ENCODE data around the gene COA5. TPM values are rescaled to one million over a fixed set of nuclear protein-coding genes. Genes with fewer than 3 reads are reported as not detected.

Gene COA5, protein sequence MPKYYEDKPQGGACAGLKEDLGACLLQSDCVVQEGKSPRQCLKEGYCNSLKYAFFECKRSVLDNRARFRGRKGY
- total RNA-seq: 20.7 and 23.3 TPM in 2 replicates

DNA sequence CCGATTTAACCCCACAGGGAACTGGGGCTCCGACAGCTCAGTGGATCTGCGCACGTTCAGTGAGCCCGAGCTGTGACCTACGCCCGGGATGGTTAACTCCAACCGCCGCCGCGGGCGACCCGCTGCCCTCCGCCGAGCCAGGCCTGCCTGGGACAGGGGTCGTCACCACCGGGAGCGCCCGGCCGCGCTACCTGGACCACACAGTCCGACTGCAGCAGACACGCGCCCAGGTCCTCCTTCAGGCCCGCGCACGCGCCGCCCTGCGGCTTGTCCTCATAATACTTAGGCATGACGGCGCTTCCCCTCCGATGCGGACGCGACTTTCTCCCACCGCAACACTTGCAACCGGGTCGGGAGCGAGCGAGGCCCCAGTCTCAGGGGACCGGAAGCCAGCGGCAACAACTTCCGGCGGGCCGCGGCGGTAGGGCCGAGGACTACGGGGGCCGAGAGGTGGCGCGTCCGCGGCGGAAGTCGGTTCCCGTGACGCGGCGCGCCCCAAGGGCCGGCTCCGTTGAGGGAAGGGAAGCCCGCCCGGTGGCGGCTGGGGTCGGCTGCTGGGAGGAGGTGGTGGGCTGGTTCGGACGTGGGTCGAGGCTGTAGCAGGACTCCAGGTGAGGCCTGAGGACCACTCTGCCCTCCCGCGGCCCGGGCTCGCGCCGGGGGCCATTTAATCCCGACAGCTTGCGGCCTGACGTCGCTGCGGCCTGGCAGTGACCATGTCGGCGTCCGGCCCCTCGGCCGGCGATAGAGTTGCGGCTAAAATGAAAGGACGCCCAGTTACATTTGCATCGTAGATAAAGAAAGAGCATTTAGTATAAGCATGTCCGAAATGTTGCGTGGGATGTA lies at the start of gene COA5, which contains the start of gene UNC50:
COA5 (minus strand) TSS at position 397 of the 846 bp plus-strand sequence; CDS start at position 290, 107 bp downstream.
UNC50 (plus strand) TSS at position 474 of the 846 bp plus-strand sequence. CDS start 1,171 bp downstream, outside the sequence.
- intact Hi-C loops (cut with micrococcal nuclease): loop anchor here (1.0 to 10.0 kb wide), 13 partner anchors 26 to 896 kb away; partner anchors contain the start of genes C2orf15, EIF5B, INPP4A and LIPT1

DNA sequence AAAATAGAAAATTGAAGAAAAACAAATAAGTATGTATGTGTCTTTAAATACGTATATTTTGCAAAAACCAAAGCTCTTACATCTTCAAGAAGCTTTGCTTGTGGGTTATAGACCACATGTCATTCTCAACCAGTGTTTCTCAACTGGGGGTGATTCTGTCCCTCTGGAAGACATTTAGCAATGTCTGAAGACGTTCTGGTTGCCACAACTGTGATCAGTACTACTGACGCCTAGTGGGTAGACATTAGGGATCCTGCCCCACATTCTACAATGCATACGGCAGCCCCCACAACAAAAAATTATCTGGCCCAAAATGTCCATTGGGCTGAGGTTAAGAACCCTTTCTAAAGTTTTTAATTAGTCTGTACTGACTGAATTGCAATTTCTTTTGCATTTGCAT lies 48.5 kb upstream of the COA5 start:
- intact Hi-C loops (cut with micrococcal nuclease): loop anchor here (1.0 to 5.0 kb wide), 3 partner anchors 8 to 659 kb away; partner anchors contain the start of gene TMEM131

DNA sequence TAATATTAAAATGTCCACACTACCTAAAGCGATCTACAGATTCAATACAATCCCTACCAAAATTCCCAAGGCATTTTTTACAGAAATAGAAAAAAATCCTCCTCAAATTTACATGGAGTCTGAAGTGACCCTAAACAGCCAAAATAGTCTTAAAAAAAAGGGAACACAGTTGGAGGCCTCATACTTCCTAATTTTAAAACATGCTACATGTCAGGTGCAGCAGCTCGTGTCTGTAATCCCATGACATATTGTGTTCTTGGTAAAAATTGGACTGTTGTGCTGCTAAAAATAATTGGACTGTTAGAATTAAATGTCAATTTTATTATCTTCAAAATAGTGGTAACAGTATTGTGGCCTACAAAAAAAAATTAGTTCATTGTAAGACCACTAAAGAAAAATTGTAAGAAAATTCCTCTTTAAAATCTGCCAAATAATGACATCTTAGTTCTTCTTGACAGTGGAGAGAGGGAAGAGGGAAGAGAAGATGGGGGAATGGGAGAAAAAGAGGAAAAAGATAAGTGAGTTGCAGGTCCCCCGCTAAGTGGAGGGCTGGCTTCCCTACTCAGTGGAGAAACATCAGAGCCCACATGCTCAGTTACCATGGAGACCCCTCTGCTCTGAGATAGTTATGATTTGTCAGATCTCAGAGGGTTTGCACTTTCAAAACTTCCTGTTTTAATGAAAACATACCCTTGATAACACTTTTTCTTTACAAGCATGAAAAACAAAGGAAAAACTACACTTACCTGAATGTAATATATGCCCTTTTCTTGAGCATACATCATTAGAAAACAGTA lies 46.6 kb upstream of the COA5 start:
- intact Hi-C loops (cut with micrococcal nuclease): loop anchor here (5.0 kb wide), 2 partner anchors 198 to 658 kb away; partner anchors contain the start of gene TMEM131

DNA sequence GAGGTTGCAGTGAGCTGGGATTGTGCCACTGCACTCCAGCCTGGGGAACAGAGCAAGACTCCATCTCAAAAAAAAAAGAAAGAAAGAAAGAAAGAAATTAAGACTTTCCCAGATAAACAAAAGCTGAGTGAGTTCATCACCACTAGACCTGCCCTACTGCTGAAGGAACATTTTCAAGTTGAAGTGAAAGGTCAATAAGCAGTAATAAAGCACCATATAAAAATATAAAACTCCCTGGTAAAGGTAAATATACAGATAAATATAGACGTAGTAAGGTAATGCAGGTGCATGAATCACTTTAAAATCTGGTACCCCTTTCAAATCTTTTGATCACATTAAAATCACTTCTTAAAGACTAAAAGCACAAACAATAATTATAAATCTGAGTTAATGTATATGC lies 42.7 kb upstream of the COA5 start:
- intact Hi-C loops (cut with micrococcal nuclease): no loop called here

DNA sequence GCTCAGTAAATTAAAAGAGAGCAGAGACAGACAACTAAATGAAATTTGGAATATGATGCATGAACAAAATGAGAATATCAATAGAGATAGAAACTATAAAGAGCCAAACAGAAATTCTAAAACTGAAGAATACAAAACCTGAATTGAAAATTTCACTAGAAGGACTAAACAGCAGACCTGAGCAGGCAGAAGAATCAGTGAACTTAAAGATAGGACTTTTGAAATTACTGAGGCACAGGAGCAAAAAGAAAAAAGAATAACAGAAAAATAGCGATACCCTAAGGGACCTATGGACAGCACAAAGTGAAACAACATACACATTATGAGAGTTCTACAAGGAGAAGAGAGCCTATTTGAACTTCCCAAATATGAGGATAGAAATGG lies 41.7 kb upstream of the COA5 start:
- intact Hi-C loops (cut with micrococcal nuclease): loop anchor here (1.0 to 10.0 kb wide), 12 partner anchors 9 to 840 kb away; partner anchors contain the start of genes CRACDL, LIPT1, REV1 and TSGA10

DNA sequence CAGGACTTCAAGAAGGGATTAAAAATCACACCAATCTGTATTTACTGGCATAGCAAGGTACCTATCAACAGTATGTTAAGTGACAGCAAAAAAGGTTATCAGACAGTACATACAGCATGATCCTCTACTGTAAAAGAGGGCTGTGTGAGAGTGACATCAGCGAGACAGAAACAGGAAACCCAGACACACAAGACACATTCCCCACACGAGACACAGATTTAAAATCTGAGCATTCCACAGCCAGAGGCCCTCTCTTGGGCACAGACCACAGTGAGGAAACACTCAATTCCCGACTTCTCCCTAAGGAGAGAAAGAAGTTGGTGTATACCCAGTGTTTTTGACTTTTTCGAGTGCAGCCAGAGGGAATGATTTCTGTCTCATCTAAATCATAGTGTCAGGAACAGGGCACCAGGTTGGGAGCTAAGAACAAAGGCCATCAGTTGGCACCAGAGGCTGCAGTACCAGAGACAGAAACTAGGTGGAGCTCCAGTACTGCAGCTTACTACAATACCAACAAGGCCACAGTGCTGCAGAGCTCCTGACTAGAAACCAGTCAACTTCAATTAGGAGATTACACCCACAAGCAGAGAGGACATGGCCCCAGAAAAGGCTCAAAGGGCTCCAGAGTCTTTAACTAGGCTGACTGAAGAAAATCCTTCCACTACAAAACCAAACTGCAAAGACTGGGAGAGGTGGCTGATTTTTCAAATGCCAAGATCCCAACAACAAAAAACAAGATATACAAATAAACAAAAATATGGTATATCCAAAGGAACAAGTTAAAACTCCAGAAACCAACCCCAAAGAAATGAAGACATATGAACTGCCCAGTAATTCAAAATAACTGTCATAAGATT lies 41.1 kb upstream of the COA5 start:
- intact Hi-C loops (cut with micrococcal nuclease): loop anchor here (1.0 to 10.0 kb wide), 12 partner anchors 10 to 841 kb away; partner anchors contain the start of genes CRACDL, LIPT1, REV1 and TSGA10

DNA sequence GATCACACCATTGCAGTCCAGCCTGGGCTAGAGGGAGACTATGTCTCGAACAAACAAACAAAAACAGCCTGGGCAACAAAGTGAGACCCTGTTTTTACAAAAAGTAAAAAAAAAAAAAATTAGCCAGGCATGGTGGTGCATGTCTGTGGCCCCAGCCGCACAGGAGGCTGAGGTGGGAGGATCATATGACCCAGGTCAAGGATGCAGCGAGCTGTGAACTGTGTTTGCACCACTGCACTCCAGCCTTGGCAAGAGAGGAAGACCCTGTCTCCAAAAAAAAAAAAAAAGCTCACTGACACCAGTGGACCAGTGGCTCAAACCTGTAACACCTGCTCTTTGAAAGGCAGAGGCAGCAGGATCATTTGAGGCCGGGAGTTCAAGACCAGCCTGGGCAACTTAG lies 40.1 kb upstream of the COA5 start:
- intact Hi-C loops (cut with micrococcal nuclease): loop anchor here (2.0 to 10.0 kb wide), 3 partner anchors 286 to 530 kb away; partner anchors contain the start of genes CRACDL, LIPT1 and TSGA10

DNA sequence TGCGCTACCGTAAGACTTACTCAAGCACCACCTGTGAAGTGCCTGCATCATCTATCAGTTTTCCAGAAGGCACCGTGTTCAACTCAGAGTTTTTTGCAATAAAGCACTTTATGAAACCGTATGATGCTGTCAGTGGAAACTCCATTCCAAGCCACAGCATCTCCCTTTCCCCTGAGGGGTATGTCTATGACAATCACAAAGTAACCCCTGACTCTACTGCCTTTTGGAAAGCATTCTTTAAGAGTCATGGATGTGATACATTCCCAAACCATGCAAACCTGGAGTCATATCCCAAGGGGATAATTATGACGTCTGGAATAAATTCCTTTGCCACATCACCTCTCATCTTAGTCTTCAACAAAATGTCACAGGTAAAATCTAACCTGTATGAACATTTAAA lies 39.3 kb upstream of the COA5 start:
- intact Hi-C loops (cut with micrococcal nuclease): loop anchor here (2.0 to 10.0 kb wide), 3 partner anchors 287 to 531 kb away; partner anchors contain the start of genes CRACDL, LIPT1 and TSGA10

DNA sequence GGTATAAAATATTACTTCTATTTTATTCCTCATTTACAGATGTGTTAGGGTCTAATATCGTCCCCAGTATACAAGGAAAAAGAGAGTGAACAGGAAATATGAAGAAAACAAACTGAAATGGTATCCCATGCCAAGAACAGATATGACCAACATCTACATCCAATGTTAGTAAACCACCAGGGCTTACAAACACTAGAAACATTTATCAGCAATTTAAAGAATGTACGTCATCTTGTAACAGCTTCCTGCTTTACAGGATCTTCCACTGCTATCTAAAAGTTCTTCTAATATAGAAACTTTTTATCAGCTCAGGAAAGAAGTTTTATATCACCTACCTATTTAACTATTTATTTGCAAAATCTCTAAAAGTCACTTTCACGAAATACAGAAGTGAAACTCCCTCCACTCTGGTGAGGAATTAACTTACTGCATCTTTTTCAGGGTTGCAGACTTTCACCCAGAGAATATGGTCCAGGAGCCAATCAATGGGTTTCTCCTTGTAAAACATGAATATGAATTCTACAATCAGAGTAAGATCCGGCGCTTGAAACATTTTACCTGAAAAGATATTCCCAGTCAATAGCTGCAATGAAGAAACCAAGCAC lies 35.3 kb upstream of the COA5 start:
- intact Hi-C loops (cut with micrococcal nuclease): loop anchor here (10.0 kb wide), 1 partner anchor 291 kb away; the partner anchor contains the start of gene CRACDL

DNA sequence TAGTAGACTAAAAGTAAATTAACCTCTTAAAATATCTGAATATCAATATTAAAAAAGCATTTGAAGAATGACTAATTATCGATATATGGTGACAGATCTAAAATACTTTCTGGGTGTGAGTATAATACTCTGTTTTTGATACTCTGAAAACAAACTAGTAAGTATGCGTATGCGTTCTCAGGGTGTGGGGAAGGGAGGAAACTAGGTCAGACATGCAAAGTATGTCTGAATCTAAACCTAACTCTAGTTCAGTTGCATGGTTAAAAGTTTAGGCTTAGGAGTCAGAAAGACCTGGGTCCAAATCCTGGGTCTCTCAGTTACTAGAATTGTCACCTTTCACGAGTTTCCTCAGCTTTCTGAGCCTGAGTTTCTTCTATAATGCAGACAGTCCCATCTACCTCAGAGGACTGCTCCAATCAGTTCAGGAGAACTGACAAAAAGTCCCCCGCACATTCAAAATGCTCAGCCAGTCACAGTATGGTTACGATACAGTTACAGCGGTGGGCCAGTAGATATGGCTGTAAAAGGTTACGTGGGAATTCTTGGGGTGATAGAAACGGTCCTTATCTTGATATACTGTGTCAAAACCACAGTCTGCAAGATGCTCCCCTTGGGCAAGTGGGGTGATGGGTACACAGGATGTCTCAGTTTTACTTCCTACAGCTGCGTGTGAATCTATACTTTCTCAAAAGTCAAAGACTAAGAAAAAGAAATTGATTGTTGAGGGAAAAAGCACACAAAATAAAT lies 29.3 kb upstream of the COA5 start:
- intact Hi-C loops (cut with micrococcal nuclease): no loop called here

DNA sequence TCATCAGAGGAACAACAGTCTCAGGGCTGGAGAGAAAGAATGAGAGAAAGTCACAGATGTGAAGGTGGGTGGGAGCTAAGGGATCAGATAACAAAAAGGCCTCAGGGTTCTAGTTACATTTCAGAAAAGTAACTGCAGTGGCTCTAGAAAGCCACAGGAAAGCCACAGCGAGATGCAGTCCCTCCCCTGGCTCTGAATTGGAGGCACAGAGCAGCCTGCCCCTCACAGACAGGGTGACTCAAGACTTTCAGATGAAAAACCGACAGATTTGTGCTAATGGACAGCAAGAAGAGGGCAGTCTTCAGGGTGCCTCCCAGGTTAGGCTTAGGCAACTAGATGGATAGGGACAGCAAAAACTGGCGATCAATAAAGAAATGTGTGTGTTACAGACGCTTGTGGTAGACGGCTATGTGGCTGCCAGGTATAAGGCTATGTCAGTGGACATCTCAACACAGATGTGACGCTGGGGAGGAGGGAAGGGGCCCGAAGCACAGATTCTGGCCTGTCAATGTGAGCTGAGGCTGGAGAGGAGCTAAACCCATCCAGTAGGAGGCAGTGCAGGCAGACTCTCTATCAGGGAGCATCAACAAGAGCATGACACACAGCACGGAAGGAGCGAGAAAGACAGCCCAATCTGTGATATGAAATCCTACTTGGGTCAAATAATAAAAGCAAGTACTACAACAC lies 26.2 kb upstream of the COA5 start:
- intact Hi-C loops (cut with micrococcal nuclease): loop anchor here (1.0 to 2.0 kb wide), 2 partner anchors 26 to 203 kb away; partner anchors contain the start of genes COA5 and UNC50

DNA sequence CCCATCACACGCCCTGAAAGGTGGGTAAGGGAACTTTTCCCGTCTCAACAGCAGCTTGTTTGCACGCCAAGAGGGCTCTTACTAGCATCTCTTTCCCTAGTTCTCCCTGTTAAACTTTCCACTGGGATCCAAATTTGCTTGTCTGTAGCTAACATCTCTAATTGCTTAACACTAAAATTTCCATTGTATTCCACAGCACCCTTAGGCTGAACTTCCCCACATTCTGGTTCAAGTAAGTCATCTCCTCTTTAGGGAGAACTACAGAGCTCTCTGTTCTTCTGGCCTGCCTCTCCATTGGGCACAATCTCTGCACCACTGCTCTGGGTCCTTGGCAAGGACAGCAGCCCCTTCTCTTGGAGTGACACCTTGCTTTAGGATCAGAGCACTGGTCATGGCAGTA lies 24.0 kb upstream of the COA5 start:
- intact Hi-C loops (cut with micrococcal nuclease): no loop called here

DNA sequence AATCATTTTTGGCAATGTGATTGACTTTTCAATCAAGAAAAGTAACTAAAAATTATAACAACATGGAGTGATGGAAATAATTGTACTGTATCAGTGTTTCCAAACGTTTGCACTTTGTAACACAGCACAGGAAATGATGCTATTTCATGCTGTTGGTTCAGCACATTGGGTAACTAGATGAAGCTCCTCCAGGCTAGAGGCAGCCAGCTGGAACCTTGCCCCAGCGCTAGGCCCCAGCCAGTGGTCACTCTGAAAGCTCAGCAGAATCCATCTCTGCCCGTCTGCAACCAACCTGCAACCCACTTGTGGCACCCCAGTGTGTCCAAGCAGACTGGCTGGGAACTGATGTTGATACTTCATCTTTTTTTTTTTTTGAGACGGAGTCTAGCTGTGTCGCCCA lies 15.3 kb upstream of the COA5 start:
- intact Hi-C loops (cut with micrococcal nuclease): no loop called here

DNA sequence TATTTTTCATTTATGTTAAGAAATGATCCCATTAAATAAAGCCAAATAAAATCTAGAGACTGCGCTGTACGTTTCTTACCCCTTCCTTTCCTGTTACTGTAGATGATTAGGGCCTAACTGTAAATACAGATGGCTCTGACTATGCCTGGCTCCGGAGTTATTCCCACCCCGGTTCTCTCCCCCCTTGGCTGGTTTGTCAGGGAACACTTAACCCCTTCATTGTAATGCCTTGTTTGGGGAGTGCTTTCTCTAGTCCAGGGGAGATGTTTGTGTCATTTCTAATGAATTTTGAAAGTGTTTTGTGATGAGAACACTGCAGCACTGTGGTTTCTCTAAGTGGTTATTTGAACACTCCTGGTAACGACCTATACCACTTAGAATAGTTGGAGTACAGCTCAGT lies 8.8 kb upstream of the COA5 start:
- intact Hi-C loops (cut with micrococcal nuclease): no loop called here

DNA sequence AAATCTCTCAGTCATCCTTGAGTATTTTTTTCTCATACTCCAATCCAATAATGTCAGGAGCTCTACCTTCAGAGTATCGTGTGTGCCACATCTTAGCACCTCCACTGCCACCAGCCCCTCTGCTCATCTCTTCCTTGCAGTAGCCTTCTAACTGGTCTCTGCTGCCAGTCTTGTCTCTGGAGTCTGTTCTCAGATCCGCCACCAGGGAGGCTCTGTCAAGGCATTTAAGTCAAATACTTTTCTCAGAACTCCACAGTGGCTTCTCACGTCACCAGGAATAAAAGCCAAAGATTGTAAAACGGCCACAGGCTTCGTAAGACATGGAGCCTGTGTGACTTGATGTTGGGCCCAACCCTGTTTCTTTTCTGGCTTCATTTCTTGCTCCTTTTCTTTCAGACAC lies 7.2 kb upstream of the COA5 start:
- intact Hi-C loops (cut with micrococcal nuclease): no loop called here

DNA sequence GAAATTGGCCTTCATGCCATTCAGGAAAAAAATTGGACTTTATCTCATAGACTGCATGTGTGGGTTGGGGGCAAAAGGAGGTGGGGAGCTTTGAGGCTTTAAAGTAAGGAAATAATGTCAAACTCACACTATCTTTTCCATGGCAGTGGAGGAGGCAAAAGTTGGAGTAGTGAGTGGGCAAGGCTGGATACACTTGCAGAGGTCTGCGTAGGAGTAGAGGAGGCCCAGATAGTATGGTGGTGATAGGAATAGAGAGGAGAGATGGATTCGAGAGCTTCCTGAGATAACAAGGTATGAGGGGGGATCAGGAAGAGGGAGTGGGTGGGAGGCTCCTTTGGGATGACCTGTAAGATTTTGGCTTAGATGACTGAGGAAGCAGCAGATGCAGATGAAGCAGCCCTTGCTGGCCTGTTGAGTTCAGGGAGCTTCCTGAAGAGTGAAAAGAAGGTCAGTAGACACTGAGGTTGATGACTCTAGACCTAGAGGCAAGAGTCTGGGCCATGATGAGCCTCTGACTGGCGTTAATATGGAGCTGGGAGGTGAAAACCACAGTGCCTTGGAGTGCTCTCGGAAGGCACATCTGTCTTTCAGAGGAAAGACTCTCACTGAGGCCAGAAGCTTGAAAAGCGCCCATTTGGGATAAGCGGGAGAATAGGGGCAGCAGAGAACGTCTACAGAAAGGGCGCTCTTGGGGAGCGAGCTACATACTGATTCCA lies 5.9 kb upstream of the COA5 start:
- intact Hi-C loops (cut with micrococcal nuclease): no loop called here

DNA sequence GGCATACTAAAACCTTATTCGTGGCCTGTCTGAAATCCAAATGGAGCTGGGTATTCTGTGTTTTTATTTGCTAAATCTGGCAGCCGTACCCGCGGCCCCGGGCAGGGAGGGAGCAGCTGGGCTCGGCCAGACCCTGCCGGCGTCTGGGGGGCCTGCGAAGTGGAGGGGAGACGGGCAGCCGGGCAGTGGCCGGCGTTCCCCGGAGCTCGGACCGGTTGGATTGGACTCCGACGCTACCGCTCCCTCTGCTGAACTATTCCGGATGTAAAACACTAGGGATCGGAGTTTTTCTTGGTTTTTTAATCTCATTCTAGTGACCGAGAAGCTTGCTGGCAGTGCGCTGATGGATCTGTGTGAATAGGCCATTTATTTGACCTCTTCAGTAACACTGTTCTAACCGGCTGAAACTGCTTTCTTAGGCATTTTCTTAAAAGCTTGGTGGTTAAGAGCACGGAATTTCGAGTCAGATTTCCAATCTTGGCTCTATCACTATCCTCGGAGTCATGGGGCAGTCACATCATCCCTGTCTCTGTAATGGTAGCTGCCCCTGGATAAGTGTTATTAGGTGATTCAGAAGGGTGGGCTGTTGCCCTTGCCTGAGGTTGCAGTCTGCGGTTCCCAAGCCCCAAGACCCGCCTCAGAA lies 771 bp upstream of the COA5 start:
- intact Hi-C loops (cut with micrococcal nuclease): loop anchor here (1.0 to 10.0 kb wide), 13 partner anchors 26 to 897 kb away; partner anchors contain the start of genes C2orf15, EIF5B, INPP4A and LIPT1
